Colonic mucosa (tissue), 4 donors: ENCODE results near the gene DOP1B. TPM values are rescaled to one million over a fixed set of nuclear protein-coding genes. Genes with fewer than 3 reads are reported as not detected.

ENCODE experiments used
- DNase-seq: peaks from one replicate; pipeline ENCODE4 v3.0.0-alpha.2; 2020
- H3K27ac ChIP-seq: fragments of 200-600 bp; one replicate; pipeline ENCODE4 v1.8.0; 2021
- H3K27me3 ChIP-seq: fragments of 200-600 bp; one replicate; pipeline ENCODE4 v1.8.0; 2021
- H3K36me3 ChIP-seq: fragments of 200-600 bp; one replicate; pipeline ENCODE4 v1.8.0; 2021
- H3K4me1 ChIP-seq: fragments of 200-600 bp; one replicate; pipeline ENCODE4 v1.8.0; 2021; ENCODE audit warnings: mild to moderate bottlenecking
- H3K4me3 ChIP-seq: fragments of 200-600 bp; one replicate; pipeline ENCODE4 v1.8.0; 2021
- H3K9ac ChIP-seq, 2 donors: one replicate each; pipeline ENCODE4 v1.7.0; 2013; ENCODE audit warnings: control low read depth in 2 of 2, low read depth in 2 of 2, low read length in 2 of 2
- H3K9me3 ChIP-seq: fragments of 200-600 bp; one replicate; pipeline ENCODE4 v1.8.0; 2021
- CTCF ChIP-seq: fragments of 200-600 bp; IDR thresholded peaks from one replicate; pipeline ENCODE4 v1.8.0; 2022; ENCODE audit warnings: antibody characterized with exemption, mild to moderate bottlenecking
- intact Hi-C: fragments of 100-400 bp; cut with DNase I; formaldehyde crosslinking; loops from one replicate; pipeline ENCODE4 v1.14.1; 2022
- total RNA-seq, 2 donors: library from RNA; stranded (reverse); fragmentation: NEBNext Ultra II Directional in 1 of 2; extraction: Animal tissue kit (Norgen Biotek cat#: 25700) in 1 of 2; gene quantifications; one replicate each; pipeline ENCODE4 v1.2.1, GENCODE V29; 2021
- donor health status: healthy.
- donor health status: DM: no; HTN: no; CAD: no.
- donor health status: DM: no; HTN: no; CAD: no.

DOP1B gene
- total RNA-seq, 2 donors from 2014 or later: 72.5 to 78.8 TPM

GRCh38 chr21:36178349-36178748 lies 21.7 kb downstream of the DOP1B start:
- H3K36me3 ChIP-seq: no peaks in the 10 kb centered on the region
- DNase-seq: no peak

GRCh38 chr21:36179145-36179544 lies 22.5 kb downstream of the DOP1B start:
- no peaks in the 10 kb centered on the region for H3K4me1 ChIP-seq
- H3K27me3 ChIP-seq: no peaks in the 10 kb centered on the region
- H3K27ac ChIP-seq: no peak overlapping the region
- no peak for TF ChIP-seq CTCF
- H3K4me3 ChIP-seq: no peak overlapping the region
- H3K9me3 ChIP-seq: no peaks in the 10 kb centered on the region
- no peak overlapping the region for H3K9ac ChIP-seq
- intact Hi-C loops: no loop called here
- no peaks in the 10 kb centered on the region for H3K36me3 ChIP-seq
- no peak for DNase-seq

More at GRCh38 chr21:36178349-36178748, 21.7 kb downstream of the DOP1B start:
- no peak overlapping the region for H3K4me3 ChIP-seq
- no peak overlapping the region for H3K27ac ChIP-seq
- H3K9me3 ChIP-seq: no peaks in the 10 kb centered on the region
- no peaks in the 10 kb centered on the region for H3K27me3 ChIP-seq
- no peak overlapping the region for H3K9ac ChIP-seq
- intact Hi-C loops: no loop called here
- H3K4me1 ChIP-seq: no peaks in the 10 kb centered on the region
- no peak for TF ChIP-seq CTCF

GRCh38 chr21:36180963-36181362 lies 24.3 kb downstream of the DOP1B start:
- intact Hi-C loops: no loop called here
- Histone ChIP-seq H3K4me3 (no peak overlapping the region), H3K4me1 (no peaks in the 10 kb centered on the region), H3K9me3 (no peaks in the 10 kb centered on the region), H3K9ac (no peak overlapping the region), H3K27ac (no peak overlapping the region), H3K36me3 (no peaks in the 10 kb centered on the region), H3K27me3 (no peaks in the 10 kb centered on the region)
- no peak for TF ChIP-seq CTCF
- DNase-seq: no peak

- H3K36me3 ChIP-seq: no peaks in the 10 kb centered on the region
- TF ChIP-seq CTCF: no peak
- H3K27ac ChIP-seq: no peak overlapping the region
- no peak overlapping the region for H3K9ac ChIP-seq
- no peak for DNase-seq
- H3K9me3 ChIP-seq: no peaks in the 10 kb centered on the region
- H3K27me3 ChIP-seq: no peaks in the 10 kb centered on the region
- intact Hi-C loops: no loop called here
- H3K4me3 ChIP-seq: no peak overlapping the region
- H3K4me1 ChIP-seq: no peaks in the 10 kb centered on the region
These were observed 26.6 kb downstream of the DOP1B start for GRCh38 chr21:36183144-36183795.

- DNase-seq: no peak
- no peak overlapping the region for H3K27ac ChIP-seq
These were observed 27.9 kb downstream of the DOP1B start for GRCh38 chr21:36184545-36184944.

More at GRCh38 chr21:36184545-36184944, 27.9 kb downstream of the DOP1B start:
- Histone ChIP-seq H3K4me3 (no peak overlapping the region), H3K9ac (no peak overlapping the region), H3K36me3 (no peaks in the 10 kb centered on the region), H3K4me1 (no peaks in the 10 kb centered on the region), H3K27me3 (no peaks in the 10 kb centered on the region), H3K9me3 (no peaks in the 10 kb centered on the region)
- intact Hi-C loops: no loop called here
- TF ChIP-seq CTCF: no peak
